Mucosa of descending colon (tissue), 3 donors: Measurements from ENCODE around the gene OSBP. TPM values are rescaled to one million over a fixed set of nuclear protein-coding genes. Genes with fewer than 3 reads are reported as not detected.
A peak's percentile ranks its signal among the peaks of the same experiment; 100 is the strongest.

Source experiments
- ATAC-seq: fragments of 200-7000 bp; cut with Tn5 transposase; one replicate; pipeline ENCODE4 v1.9.1; 2020; ENCODE audit warnings: mild to moderate bottlenecking, moderate library complexity
- DNase-seq, 3 donors: peaks; one replicate each; pipeline ENCODE4 v3.0.0-alpha.2; 2020
- H3K36me3 ChIP-seq: fragments of 200-600 bp; one replicate; pipeline ENCODE4 v1.8.0; 2021; ENCODE audit warnings: low read depth, mild to moderate bottlenecking
- H3K4me1 ChIP-seq: fragments of 200-600 bp; one replicate; pipeline ENCODE4 v1.8.0; 2021; ENCODE audit warnings: low read depth, mild to moderate bottlenecking
- H3K4me3 ChIP-seq: fragments of 200-600 bp; one replicate; pipeline ENCODE4 v1.8.0; 2021; ENCODE audit warnings: mild to moderate bottlenecking
- H3K9me3 ChIP-seq: fragments of 200-600 bp; one replicate; pipeline ENCODE4 v1.8.0; 2021; ENCODE audit warnings: mild to moderate bottlenecking
- CTCF ChIP-seq: fragments of 200-600 bp; IDR thresholded peaks from one replicate; pipeline ENCODE4 v1.8.0; 2022; ENCODE audit warnings: antibody characterized with exemption, mild to moderate bottlenecking
- intact Hi-C, 2 donors: fragments of 100-400 bp; cut with DNase I in 1 of 2; cut with micrococcal nuclease in 1 of 2; formaldehyde crosslinking; loops; one replicate each; pipeline versions ENCODE4 v1.11.0 to v1.11.1; 2022; cut with DNase I, micrococcal nuclease
- total RNA-seq, 3 donors: library from RNA; stranded (reverse); fragmentation: NEBNext Ultra II Directional in 2 of 3; extraction: Animal tissue kit (Norgen Biotek cat#: 25700) in 2 of 3; gene quantifications; one replicate each; pipeline versions ENCODE4 v1.2.1 to v1.2.4, GENCODE V29; 2021 to 2023
- donor health status: DM: no; HTN: no; CAD: no; lungs with moderate emphysema.
- donor health status: DM: no; HTN: no; CAD: no.
- donor health status: DM: no; HTN: yes; CAD: no.

Gene OSBP
- total RNA-seq, 3 donors from 2014 or later, result 55.0 to 57.8 (median 55.9) TPM

DNA sequence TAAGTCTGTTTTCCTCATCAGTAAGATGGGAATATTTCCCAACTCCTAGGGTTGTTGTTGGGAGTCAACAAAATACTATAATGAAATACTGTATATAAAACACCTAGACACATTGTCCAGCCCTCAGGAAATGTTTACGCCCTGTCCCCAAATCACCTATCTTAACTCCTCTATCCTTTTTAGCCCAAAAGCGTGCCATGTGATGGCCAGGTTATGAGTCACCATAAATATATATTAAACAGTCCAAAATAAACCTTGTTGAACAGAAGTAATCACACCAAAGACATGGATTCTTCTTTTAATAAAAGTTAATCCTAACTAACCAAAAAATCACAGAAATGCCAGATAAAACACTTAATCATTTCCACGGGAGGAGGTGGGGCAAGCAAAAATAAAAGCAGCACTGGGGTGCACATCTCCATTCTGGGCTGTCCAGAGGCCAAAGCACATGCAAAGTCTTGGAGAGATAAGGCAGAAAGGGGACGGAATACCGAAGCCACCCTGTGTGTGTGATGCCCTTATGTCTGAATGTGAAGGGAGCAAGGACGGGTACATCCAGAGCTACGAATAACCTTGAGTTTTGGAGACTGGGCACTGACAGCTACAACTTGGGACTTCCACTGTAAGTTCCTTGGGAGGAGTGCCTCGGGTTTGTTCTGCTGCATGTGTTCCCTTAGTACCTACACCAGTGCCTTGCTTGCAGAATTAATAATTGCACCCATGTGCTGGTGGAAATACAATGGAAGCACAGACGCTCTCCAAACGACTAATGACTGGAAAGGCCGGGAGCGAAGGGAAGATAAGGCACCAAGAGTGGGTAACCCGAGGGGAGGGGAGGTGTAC, 1.1 kb downstream of the OSBP start:
- ATAC-seq (no peak), DNase-seq (no peak)
- H3K36me3 ChIP-seq, result no peaks in the 10 kb centered on the region
- intact Hi-C loops, result loop anchor here in 1 of 2 donors (10.0 kb wide), 1 partner anchor 50 kb away; the partner anchor contains the start of gene PATL1
- peak overlapping the region; percentile 87 for H3K4me3 ChIP-seq
- no peak for TF ChIP-seq CTCF
- H3K4me1 ChIP-seq, result peaks cover 39% of the 10 kb centered on the region
- H3K9me3 ChIP-seq, result no peaks in the 10 kb centered on the region

DNA sequence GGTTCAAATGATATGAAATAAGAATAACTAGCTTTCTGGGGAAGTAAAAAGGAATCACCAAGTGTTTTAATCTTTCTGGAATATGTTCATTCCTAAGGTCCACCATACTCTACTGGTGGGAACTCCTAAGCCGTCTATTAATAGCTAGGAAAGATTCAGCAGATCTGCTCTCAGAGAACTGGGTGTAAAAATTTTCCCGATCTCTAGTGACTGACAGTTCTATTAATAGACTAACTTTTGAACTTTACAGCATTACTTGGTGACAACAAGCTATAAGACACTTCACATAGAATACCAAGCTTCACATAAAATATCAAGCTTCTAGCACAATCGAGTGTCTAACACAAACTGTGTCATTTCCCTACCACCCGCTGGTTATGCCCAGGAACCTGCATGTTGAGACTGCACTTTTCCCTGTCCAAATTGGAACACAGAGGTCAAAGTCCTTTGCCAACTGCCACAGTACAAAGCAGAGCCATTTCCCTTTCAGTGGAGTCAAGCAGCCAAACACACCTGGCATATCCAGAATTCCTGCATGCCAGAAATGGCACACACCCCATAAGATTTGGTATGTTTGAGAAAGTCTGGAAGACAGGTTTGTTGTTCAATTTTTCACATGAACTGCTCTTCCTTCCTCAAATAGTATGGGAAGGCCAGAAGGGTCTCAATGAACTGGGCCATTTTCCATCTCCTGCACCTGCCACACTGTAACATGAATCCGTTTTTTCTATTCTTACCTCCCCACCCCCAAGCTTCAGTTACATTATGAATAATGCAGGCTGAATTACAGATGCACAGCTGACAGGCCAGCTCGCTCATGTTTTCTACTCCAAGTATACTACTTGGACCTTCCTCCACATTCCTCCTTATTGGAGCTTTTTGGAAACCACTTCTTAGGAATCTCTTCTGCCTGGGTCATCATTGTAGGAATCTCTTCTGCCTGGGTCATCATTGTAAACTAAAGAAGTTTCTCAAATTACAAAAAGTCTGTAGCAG, 3.7 kb downstream of the OSBP start:
- intact Hi-C loops, result loop anchor here in 1 of 2 donors (10.0 kb wide), 1 partner anchor 53 kb away; the partner anchor contains the start of gene PATL1
- Histone ChIP-seq H3K4me1 (peaks cover 39% of the 10 kb centered on the region), H3K36me3 (peaks cover 14% of the 10 kb centered on the region), H3K9me3 (no peaks in the 10 kb centered on the region), H3K4me3 (no peak overlapping the region)
- DNase-seq (peak in 2 of 3 donors; percentile 37 to 78), ATAC-seq (peak; percentile 38)
- no peak for TF ChIP-seq CTCF

DNA sequence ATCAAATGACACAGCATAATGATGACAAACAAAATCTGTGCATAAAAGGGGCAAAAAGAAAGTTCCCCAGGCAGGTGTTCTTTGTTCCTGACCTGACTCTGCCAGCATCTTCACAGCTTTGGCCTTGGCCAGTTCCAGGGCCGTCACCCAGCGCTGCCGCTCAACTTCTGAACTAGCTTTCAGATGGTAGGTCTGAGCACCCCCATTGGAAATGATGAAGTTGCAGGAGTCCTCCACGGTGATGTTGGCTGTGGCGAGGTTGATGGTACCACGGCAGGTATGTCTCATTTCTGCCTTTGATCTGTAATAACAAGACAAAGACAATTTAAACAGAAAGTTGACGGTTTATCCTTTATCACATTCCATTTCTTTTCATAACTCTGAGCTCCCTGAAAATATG, 5.3 kb downstream of the OSBP start:
- no peaks in the 10 kb centered on the region for H3K9me3 ChIP-seq
- no peak overlapping the region for H3K4me3 ChIP-seq
- peaks cover 14% of the 10 kb centered on the region for H3K36me3 ChIP-seq
- H3K4me1 ChIP-seq, result peaks cover 36% of the 10 kb centered on the region
- DNase-seq (no peak), ATAC-seq (no peak)
- intact Hi-C loops, result loop anchor here in 1 of 2 donors (10.0 kb wide), 1 partner anchor 55 kb away; the partner anchor contains the start of gene PATL1
- TF ChIP-seq CTCF, result no peak

- intact Hi-C loops, result loop anchor here in 1 of 2 donors (10.0 kb wide), 1 partner anchor 47 kb away; no protein-coding TSS in a partner anchor
Observed at GRCh38 chr11:59607703-59608454, 7.7 kb downstream of the OSBP start.

More at GRCh38 chr11:59607703-59608454, 7.7 kb downstream of the OSBP start:
- Histone ChIP-seq H3K36me3 (peaks cover 14% of the 10 kb centered on the region), H3K4me1 (peaks cover 17% of the 10 kb centered on the region), H3K4me3 (no peak overlapping the region), H3K9me3 (no peaks in the 10 kb centered on the region)
- ATAC-seq (no peak), DNase-seq (no peak)
- no peak for TF ChIP-seq CTCF
